HG03108 (cell line): ENCODE data around the gene TFF3.

Experiments used
- ATAC-seq: cut with Tn5 transposase; IDR thresholded peaks from one replicate; pipeline ENCODE4 v1.9.1; 2021; ENCODE audit warnings: moderate library complexity; ENCODE audit not compliant: unreplicated experiment

Gene TFF3

DNA sequence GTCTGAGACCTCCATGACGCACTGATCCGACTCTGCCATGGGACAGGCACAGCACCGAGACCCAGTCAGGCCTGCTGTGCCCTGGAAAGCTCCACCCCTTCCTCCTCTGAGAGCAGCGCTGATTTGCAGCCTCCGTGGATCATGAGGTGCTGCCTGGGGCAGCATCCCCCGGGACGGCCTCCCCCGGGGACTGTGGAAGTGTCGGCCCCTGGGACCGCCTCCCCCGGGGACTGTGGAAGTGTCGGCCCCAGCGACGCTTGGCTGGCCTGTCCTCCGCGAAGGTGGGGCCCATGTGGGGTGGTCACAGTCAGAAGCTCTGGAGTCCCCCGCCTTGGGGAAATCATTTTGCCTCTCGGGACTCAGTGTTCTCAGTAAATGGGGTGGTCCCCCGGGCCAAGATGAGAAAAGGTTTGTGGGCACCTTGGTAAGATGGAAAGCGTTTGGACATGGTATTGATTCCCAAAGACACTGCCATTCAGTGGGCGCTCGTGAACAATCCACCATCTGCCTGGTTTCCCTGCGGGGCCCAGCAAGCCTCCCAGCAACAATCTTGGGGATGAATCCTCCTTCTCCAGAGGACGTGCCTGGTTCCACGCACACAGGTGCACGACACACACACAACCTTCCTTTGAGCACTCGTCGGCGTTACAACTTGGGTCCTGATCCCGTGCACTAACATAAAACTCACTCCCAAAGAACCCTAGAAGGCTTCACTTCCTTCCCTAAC, 32.6 kb upstream of the TFF3 start:
- no peak for ATAC-seq

DNA sequence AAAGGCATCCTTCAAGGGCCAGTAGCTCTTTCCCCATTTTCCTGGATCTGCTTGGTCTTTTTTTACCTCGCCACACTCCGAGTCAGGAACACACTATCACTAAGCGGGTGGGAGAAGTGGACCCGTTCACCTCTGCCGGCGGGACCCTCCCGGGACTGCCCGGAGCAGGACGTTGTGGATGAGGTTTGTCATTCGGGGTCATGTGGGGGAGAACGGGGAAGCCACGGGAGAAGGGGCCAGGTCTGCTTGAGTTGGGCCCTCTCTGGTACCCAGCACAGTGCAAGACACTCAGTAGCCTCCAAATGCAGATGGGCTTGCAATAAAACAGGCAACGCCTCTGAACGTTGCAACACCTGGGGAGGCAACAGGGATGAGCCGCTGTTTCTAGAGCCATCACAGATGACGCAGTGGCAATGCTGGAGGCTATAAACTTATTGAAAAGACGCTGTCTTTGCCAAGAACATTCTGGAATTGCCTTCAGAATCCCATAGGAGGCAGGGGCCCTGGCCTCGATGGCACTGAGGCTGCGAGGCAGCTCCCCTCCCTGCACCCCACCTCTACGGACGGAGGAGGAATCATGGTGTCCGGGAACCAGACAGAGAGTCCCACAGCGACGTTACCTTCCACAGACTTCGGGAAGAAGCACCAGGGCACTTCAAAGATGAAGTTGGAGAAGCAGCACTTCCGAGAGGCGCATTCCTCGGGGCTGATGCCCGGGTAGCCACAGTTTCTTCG, 31.8 kb upstream of the TFF3 start:
- no peak for ATAC-seq

DNA sequence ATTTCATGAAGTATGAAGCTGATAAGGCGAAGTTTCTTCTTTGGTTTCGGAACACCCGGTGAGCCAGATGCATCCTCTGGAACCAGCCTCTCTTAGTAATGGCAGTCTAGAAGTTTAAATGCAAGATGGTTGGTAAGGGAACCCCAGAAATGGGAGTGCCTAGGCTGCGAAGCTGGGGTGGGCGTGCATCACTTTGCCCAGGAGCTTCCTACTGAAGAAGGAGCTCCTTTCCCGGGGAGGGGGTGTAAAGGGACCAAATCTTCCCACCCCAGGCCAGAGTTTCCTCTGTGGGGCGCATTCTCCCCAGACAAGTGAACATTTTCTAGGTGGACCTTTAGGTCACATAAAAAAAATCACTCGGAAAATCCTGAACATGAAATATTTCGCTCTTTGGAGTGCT, 31.2 kb upstream of the TFF3 start:
- no peak for ATAC-seq

DNA sequence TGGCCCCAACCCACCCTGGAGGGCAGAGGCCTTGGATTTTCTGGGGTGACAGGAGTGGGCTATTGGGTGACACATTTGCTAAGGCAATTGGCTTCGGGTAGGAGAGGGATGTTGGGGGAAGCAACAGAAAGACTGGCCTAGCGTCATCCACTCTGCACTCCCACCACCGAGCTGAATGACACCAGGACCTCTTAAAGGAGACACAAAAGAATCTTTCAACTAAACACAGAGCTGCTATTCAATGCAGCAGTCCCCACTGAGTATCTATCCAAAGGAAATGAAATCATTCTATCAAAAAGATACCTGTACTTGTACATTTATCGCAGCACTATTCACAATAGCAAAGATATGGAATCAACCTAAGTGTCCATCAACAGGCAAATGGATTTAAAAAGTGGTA, 29.4 kb upstream of the TFF3 start:
- ATAC-seq = no peak

DNA sequence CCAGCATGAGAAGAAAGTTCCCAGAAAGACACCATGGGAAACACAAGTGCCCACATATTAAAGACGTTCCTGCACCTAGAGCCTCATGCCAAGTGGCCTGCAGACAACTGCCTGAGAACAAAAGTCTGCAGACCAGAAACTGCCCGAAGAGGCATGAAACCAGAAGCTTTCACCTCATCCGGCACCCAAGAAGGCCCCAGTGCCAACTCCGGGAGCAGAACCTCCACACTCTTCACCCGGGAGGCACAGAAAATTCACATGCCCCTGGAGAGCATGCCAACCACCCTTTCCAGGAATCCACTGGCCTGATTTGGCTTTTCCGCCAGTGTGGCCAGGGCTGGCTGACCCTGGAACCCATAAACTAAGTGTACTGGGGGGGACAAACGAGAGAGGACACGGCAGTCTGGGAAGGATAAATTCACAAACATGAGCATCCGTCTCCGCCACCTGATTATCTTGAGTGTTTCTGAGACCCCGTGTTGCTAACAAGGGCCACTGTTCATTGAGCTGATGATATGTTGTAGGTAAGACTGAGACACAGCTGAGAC, 28.8 kb upstream of the TFF3 start:
- no peak for ATAC-seq

DNA sequence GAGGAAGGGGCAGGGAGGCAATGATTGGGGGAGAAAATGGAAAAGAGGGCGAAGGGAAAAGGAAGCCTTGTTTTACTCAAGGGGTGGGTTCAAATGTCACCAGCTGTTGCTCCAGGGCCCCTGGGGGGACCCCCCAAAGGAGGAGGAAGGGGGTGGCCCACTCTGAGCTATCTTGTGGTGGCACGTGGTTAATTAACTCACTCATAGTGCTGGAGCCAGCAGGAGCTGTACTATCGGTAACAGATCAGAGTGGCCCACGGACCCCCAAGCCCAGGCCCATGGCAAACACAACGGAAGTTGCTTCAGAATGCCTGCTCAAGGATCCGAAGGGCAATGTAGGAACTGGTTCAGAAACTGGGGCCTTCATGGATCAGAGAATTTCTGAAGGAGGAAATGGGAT, 28.3 kb upstream of the TFF3 start:
- ATAC-seq = no peak

DNA sequence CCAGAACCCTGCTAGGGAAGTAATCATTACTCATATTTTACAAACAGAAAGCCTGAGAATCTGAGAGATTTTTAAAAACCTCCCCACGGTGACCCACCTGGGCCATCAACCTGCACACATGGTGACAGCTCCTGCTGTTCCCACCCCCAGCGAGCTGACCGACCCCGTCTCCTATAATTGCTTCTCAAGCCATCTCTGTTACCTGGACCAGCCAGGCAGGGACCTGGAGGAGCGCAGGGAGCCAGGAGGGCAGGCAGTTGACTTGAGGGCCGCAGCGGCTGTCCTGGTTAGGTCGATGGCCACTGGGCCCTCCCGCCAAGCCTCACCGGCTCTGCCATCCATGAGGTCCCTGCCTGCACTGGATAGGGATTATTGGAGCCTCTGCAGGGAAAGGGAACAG, 27.9 kb upstream of the TFF3 start:
- no peak for ATAC-seq

DNA sequence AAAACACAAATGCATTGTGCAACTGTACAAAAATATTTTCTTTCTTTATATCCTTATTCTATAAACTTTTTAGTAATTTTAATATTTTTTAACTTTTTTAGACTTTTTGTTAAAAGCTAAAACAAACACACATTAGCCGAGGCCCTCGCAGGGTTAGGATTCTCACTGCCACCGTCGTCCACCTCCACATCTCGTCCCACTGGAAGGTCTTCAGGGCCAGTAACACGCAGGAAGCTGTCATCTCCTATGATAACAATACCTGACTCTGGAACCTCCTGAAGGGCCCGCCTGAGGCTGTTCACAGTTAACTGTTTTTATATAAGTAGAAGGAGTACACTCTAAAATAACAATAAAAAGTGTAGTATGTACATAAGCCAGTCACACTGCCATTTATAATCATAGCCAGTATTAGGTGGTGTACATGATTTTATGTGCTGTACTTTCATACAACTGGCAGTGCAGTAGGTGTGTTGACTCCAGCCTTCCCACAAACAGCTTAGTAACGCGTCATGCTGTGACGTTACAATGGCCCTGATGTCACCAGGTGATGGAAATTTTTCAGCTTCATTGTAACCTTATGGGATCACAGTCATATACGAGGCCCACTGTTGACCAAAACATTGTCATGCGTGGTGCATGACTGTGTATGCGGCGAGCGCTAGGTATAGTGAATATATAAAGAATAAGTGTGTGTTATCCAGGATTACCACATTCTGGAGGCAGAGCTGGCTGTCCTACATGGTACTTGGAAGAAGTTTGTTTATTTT, 26.8 kb upstream of the TFF3 start:
- no peak for ATAC-seq

DNA sequence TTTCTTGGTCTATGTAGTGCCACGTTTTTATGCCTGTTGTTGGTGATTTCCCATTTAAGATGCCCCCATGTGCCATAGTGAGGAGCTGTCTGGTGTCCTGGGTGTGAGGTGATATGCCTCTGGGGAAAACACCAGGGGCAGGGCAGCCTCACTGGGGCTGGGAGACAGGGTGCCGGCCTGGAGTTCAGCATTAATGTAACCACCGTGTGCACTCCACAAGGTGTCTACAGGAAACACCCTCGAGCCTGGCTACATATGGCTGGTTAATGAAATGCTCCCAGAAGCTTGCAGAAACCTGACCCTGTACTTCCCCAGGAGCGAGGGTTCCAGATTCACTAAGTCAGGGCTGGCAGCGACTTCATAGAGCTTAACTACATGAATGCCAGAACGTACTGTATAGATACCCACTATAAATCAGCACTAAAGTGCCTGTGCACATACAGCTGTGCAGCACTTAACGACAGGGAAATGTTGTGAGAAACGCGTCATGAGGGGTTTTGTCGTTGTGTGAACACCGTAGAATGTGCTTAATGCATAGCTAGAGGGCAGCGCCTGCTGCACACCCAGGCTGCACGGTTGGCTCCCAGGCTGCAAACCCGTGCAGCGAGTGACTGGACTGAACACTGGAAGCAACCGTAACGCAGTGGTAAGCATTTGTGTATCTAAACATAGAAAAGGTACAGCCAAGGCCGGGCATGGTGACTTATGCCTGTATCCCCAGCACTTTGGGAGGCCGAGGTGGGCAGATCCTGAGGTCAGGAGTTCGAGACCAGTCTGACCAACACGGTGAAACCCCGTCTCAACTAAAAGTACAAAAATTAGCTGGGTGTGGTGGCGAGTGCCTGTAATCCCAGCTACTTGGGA, 25.2 kb upstream of the TFF3 start:
- ATAC-seq = no peak

DNA sequence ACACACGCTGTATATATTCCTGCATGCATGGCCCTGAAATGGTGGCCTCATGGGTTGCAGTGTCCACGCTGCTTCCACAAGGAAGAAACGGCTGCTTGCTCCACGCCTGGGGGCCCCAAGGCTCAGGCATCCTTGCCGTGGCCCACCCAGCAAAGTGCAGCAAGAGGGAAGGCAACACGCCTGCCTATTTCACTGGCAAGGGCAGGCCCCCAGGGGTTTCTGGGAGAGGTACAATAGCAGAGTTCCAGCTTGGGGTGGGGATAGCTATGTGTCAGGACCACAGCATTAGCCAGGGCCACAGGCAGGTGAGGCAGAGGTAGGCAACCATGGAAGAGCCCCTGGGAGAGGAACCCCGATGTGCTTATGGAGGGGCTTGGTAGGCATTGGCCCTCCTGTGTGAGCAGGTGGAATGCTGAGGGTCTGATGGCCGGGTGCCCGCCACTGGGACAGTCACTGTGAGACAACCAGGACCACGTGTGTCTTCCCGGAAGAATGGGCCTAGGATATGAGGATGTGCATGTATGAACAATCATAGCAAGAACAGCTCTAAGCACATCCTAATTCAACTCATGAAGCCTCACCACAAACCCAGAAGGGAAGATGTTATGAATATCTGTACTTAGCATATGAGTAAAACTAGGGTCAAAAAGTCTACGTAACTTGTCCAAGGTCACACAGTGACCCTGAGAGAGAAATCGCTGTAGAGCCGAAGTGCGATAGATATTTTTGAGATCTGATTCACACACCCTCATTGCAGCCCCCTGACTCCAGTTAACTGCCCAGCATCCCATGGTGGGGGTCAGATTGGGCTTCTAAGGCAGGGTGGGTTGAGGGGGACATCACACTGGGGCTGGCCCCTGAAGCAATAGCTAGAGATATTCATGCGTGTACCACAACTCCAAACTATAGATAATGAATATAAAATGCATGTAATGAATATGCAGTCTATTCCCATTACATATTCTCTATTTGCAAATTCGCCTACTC, 23.8 kb upstream of the TFF3 start:
- ATAC-seq = no peak

DNA sequence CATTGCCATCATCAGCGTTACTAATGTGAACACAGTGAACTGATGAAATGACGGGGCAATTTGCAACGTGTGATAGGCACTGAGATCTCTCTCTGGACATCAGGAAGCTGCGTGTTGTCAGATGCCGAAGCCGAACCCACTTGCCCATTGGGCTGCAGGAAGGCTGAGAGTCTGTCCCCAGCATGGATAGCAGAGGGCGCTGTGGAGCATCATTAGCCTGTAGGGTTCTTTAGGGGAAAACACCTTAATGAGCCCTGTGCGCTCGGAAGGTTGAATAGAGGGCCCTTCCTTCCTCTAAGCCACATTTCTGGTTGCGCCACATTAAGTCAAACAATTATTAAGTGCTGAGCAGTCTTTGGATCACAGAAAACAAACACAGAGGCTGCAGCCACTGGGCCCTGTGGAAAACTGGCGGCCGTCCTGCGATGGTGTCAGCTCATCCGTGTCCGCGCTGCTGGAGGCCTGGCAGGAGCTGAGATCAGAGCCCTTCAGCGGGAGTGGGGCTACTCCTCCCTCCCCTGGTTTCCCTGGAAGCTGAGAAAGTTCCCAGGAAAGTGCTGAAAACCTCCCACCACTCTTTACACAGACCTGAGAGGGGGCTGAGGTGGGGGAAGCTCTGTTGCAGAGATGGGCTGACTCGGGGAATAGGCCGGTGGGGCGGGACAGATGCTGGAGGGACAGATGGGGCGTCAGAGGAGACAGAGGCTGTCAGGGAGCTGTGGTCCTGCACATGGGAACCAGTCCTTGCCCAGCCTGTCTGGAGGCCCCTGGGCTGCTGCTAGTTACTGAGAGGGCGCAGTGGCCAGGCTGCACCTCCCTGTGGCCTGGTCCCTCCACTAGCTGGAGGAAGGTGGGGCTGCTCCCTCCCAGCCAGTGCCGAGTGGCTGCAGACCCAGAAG, 22.9 kb upstream of the TFF3 start:
- ATAC-seq = no peak

DNA sequence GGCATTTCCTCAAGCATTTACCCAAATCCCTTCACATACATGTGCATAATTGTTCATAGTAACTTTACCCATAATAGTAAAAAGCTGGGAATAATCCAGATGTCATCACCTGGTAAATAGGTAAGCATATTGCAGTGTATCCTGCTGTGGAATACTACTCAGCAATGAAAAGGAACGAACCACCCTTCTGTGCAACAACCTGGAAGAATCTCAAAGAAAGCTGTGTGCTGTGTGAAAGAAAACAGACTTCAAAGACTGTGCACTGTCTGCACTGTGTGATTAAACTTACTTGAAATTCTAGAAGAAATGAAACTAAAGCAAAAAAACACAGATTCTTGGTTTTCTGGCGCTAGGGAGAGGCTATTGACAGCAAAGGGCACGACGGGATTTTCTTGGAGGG, 22.1 kb upstream of the TFF3 start:
- no peak for ATAC-seq

DNA sequence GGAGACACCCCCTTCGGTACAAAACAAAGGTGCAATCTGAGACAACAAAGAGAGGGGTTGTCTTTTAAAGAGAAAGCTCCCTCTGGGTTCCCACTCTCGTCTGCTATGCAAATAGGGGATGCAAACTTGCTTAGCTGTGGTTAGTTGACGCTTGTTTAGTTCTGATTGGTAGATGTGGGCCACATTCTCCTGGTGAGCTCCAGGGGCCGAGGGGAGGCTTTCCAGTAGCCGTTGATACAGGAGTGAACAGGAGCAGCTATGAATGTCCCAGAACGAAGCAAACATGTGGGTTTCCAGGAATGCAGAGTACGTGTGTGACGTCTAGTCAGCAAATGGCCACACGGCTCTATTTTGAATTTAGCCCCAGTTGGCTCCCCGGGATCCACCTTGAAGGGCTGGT, 20.8 kb upstream of the TFF3 start:
- no peak for ATAC-seq

DNA sequence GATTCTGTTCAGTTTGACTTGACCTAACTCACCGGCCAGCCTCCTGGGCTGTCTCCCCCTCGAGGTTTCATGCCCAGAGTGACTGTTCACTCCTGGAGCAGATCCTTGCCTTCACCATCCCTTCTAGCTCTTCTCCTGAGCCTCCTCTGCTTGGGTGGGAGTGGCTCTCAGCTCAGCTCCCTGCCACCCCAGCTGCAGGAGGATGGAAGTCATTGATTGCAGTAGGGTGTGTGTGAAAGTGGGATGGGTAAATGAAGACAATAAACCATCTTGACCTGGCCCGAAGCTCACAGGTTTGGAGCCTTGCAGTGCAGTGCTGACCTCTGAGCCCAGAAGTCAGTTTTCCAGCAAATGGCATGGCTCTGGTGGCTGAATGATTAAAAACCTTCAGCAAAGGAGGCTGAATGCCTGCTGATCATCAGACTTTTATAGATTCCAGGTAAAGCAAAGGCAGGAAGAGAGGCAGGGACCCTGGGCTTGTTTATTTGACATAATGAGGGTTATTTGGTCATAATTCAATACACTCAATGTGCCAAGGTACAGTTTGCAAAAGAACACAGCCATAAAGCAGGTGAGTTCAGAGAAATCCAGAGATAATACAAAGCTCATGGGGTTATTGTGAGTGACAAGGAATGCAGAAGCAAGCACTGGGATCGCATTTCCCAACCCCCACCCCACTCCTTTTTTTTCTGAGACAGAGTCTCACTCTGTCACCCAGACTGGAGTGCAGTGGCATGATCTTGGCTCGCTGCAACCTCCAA, 17.5 kb upstream of the TFF3 start:
- ATAC-seq = no peak

DNA sequence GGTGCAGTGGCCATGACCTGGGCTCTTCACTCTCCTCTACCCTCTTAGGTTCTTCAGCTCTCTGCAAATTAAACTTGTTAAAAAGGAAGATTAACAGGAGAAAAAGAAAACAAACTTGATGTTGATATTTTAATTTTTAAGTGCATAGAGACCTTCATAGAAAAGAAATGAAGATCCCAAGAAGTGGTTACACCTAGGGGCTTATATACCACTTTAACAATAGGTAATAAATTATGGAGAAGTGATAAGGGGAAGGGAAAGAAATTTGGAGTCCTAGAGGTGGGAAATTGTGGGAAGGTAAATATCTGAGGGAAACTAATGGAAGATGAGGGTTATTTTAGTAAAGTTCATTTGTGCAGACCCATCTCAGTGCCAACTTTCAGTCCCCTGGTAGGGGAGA, 16.5 kb upstream of the TFF3 start:
- ATAC-seq = no peak

DNA sequence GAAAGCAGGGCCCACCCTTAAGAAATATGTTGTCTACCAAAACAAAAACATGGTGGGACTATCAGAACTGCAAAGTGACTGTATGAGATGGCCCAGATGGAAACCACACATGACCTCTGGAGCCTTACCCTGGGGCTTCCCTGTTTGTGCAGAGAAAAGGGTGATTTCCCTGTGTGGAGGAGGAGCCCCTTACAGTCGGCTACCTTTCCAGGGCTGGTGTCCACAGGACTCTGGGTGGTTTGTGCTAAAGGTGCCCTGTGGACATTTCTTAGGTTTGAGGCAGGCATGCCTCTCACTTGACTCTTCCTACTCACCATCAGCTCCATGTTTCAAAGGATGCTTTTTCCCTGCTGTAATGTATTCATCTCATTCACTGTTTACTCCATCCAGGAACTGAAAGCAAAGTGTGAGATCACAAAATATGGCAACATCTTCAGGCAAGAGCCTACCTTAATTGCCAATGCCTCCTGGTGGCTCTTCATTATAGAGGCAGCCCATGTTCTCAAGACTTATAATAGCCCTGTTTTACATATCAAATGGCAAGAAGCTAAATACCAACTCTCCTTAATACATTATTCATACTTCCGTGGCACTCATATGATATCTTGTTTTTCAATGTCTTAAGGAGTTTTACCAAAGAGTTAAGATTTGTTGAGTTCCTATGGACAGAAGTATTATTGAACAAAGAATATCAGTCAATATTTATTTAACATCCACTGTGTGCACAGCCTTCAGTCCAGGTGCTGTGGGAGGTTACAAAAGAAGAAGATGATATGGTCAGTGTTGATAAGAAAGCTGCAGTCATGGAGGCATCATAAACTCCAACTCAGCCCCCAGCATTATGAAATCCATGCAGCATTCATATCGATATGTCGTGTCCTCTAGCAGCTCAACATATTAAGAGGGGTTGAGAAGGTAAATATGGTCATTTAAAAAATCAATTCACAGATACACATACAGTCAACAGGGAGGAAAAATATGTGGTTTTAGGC, 15.5 kb upstream of the TFF3 start:
- no peak for ATAC-seq

DNA sequence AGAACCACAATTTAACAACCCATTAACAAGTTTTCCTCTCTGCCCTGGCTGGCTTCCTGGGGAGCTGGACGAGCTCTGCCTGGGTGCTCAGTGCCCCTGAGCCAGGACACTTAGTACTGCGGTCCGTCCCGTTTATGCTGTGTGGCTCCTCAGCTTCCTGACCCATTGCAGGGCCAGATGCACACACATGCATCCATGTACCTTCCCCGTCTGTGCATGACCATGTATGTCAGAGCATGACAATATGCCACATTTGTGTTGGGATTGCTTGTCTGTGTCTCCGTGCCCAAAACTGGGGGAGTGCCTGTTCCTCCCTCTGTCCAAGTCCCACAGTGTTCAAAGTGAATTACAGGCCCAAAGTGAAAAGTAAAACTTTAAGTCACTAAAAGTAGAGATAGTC, 9.7 kb upstream of the TFF3 start:
- ATAC-seq = no peak
